HL-60/S4 treated with phorbol 12-myristate 13-acetate at 8.2 ng/mL for 4 days and 3 days (cell line): Measurements from ENCODE around the gene HIKESHI.
"Not testable (repeated sequence)": the region's sequence is repeated elsewhere in the genome, so short reads cannot be mapped to it uniquely, and the experiment has no call there.

Experiments used
- in situ Hi-C: fragments of 300-500 bp; cut with MboI; formaldehyde crosslinking; loops from 2 replicates; pipeline ENCODE4 v1.15.0; 2022; ENCODE audit warnings: low sequenced_read_pairs

The HIKESHI gene

GRCh38 chr11:86302092-86302793, at the start of gene HIKESHI:
Gene HIKESHI, plus strand, starts transcription at chr11:86302240. Its CDS starts 209 bp downstream, at chr11:86302449.
- in situ Hi-C loops: no loop called here

- in situ Hi-C loops: no loop called here
Observed at GRCh38 chr11:86255896-86256295, 46.1 kb upstream of the HIKESHI start.

- in situ Hi-C loops: no loop called here
Observed at GRCh38 chr11:86256608-86257007, 45.4 kb upstream of the HIKESHI start.

GRCh38 chr11:86257446-86257845, 44.6 kb upstream of the HIKESHI start:
- in situ Hi-C loops: no loop called here

- in situ Hi-C loops: no loop called here
Observed at GRCh38 chr11:86259730-86260129, 42.3 kb upstream of the HIKESHI start.

GRCh38 chr11:86261328-86261727, 40.7 kb upstream of the HIKESHI start:
- in situ Hi-C loops: no loop called here

GRCh38 chr11:86262387-86262786, 39.7 kb upstream of the HIKESHI start:
- in situ Hi-C loops: no loop called here

- in situ Hi-C loops: no loop called here
Observed at GRCh38 chr11:86264649-86265048, 37.4 kb upstream of the HIKESHI start.

- in situ Hi-C loops: no loop called here
Observed at GRCh38 chr11:86265194-86265593, 36.8 kb upstream of the HIKESHI start.

- in situ Hi-C loops: no loop called here
Observed at GRCh38 chr11:86269645-86270044, 32.4 kb upstream of the HIKESHI start.

- in situ Hi-C loops: no loop called here
Observed at GRCh38 chr11:86274503-86274902, 27.5 kb upstream of the HIKESHI start.

- in situ Hi-C loops: no loop called here
Observed at GRCh38 chr11:86274999-86275398, 27.0 kb upstream of the HIKESHI start.

- in situ Hi-C loops: no loop called here
Observed at GRCh38 chr11:86275493-86276370, 26.3 kb upstream of the HIKESHI start.

GRCh38 chr11:86277741-86278140, 24.3 kb upstream of the HIKESHI start:
- in situ Hi-C loops: no loop called here

- in situ Hi-C loops: no loop called here
Observed at GRCh38 chr11:86278226-86278625, 23.8 kb upstream of the HIKESHI start.

GRCh38 chr11:86279747-86280146, 22.3 kb upstream of the HIKESHI start:
- in situ Hi-C loops: no loop called here

GRCh38 chr11:86287468-86287796, 14.6 kb upstream of the HIKESHI start:
- in situ Hi-C loops: no loop called here

GRCh38 chr11:86288776-86289507, 13.1 kb upstream of the HIKESHI start:
- in situ Hi-C loops: no loop called here

GRCh38 chr11:86289508-86290280, 12.3 kb upstream of the HIKESHI start:
- in situ Hi-C loops: not testable (repeated sequence)

- in situ Hi-C loops: no loop called here
Observed at GRCh38 chr11:86291466-86292262, 10.4 kb upstream of the HIKESHI start.
